ENCODE results near the gene MRAP.

The MRAP gene

GRCh38 chr21:32298148-32298559 is 501 bp upstream of the MRAP start:
- no peak overlapping the region for H3K4me3 ChIP-seq (ENCODE audit: low read depth in 1 of 2, low read length in 2 of 2)
- no peaks in the 10 kb centered on the region for H3K4me1 ChIP-seq (ENCODE audit: control insufficient read depth in 1 of 2, insufficient read depth in 2 of 2, low read length in 2 of 2)
- no peak overlapping the region for H3K27ac ChIP-seq (ENCODE audit: low read depth, low read length)
- H3K36me3 ChIP-seq (ENCODE audit: control insufficient read depth in 1 of 2, insufficient read depth in 2 of 2, low read length in 2 of 2) = peaks cover 0 to 6% of the 10 kb centered on the region in 2 donors
- peaks cover 0 to 3% of the 10 kb centered on the region in 2 donors for H3K9me3 ChIP-seq (ENCODE audit: control insufficient read depth in 1 of 2, low read length in 2 of 2)
- no peaks in the 10 kb centered on the region for H3K27me3 ChIP-seq (ENCODE audit: control insufficient read depth in 1 of 2, insufficient read depth in 2 of 2, low read length in 2 of 2)
- no peak overlapping the region for H3K9ac ChIP-seq (ENCODE audit: low read depth in 1 of 2, low read length in 2 of 2)

DNA sequence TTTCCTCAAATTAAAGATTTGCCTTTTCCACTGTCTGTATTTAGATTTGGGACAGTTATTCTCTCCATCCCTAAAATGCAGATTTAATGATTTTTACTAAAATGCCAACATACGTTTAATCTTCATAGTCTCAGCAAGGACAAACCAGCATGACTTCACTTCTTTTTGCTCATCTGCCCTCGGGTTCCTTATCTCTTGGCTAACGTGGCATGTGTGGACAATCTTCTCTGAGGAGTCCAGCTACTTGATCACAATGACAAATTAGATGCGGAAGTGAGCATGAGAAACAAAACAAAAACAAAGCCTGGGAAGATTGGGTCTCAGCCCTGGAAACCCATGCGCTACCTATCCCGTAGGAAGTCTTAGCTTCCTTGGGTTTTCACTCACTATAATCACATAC is 1.0 kb downstream of the MRAP start:
- H3K4me3 ChIP-seq (ENCODE audit: low read depth in 1 of 2, low read length in 2 of 2) = no peak overlapping the region

DNA sequence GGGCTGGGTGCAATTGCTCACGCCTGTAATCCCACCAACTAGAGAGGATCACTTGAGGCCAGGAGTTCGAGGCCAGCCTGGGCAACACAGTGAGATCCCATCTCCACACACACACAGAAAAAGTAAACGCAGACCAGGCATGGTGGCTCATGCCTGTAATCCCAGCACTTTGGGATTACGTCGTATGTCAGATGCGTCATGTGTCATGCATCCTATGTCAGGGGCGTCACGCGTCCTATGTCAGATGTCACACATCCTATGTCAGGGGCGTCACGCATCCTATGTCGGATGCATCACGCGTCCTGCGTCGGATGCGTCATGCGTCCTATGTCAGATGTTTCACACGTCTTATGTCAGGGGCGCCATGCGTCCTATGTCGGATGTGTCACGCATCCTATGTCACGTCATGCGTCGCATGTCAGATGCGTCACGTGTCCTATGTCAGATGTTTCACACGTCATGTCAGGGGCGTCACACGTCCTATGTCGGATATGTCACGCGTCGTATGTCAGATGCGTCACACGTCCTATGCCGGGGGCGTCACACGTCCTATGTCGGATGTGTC is 1.5 kb downstream of the MRAP start:
- no peak overlapping the region for H3K9ac ChIP-seq (ENCODE audit: low read depth in 1 of 2, low read length in 2 of 2)
- no peaks in the 10 kb centered on the region for H3K27me3 ChIP-seq (ENCODE audit: control insufficient read depth in 1 of 2, insufficient read depth in 2 of 2, low read length in 2 of 2)
- H3K9me3 ChIP-seq (ENCODE audit: control insufficient read depth in 1 of 2, low read length in 2 of 2) = peaks cover 0 to 3% of the 10 kb centered on the region in 2 donors
- H3K4me3 ChIP-seq (ENCODE audit: low read depth in 1 of 2, low read length in 2 of 2) = no peak overlapping the region
- H3K27ac ChIP-seq (ENCODE audit: low read depth, low read length) = no peak overlapping the region
- no peaks in the 10 kb centered on the region for H3K4me1 ChIP-seq (ENCODE audit: control insufficient read depth in 1 of 2, insufficient read depth in 2 of 2, low read length in 2 of 2)
- peaks cover 0 to 6% of the 10 kb centered on the region in 2 donors for H3K36me3 ChIP-seq (ENCODE audit: control insufficient read depth in 1 of 2, insufficient read depth in 2 of 2, low read length in 2 of 2)

More for the DNA sequence above, 1.0 kb downstream of the MRAP start:
- Histone ChIP-seq H3K27me3 (ENCODE audit: control insufficient read depth in 1 of 2, insufficient read depth in 2 of 2, low read length in 2 of 2) (no peaks in the 10 kb centered on the region), H3K9ac (ENCODE audit: low read depth in 1 of 2, low read length in 2 of 2) (no peak overlapping the region), H3K36me3 (ENCODE audit: control insufficient read depth in 1 of 2, insufficient read depth in 2 of 2, low read length in 2 of 2) (peaks cover 0 to 6% of the 10 kb centered on the region in 2 donors), H3K4me1 (ENCODE audit: control insufficient read depth in 1 of 2, insufficient read depth in 2 of 2, low read length in 2 of 2) (no peaks in the 10 kb centered on the region), H3K9me3 (ENCODE audit: control insufficient read depth in 1 of 2, low read length in 2 of 2) (peaks cover 0 to 3% of the 10 kb centered on the region in 2 donors), H3K27ac (ENCODE audit: low read depth, low read length) (no peak overlapping the region)

- Histone ChIP-seq H3K36me3 (ENCODE audit: control insufficient read depth in 1 of 2, insufficient read depth in 2 of 2, low read length in 2 of 2) (peaks cover 0 to 6% of the 10 kb centered on the region in 2 donors), H3K4me3 (ENCODE audit: low read depth in 1 of 2, low read length in 2 of 2) (no peak overlapping the region), H3K27ac (ENCODE audit: low read depth, low read length) (no peak overlapping the region), H3K9ac (ENCODE audit: low read depth in 1 of 2, low read length in 2 of 2) (no peak overlapping the region), H3K9me3 (ENCODE audit: control insufficient read depth in 1 of 2, low read length in 2 of 2) (peaks cover 0 to 3% of the 10 kb centered on the region in 2 donors), H3K4me1 (ENCODE audit: control insufficient read depth in 1 of 2, insufficient read depth in 2 of 2, low read length in 2 of 2) (no peaks in the 10 kb centered on the region), H3K27me3 (ENCODE audit: control insufficient read depth in 1 of 2, insufficient read depth in 2 of 2, low read length in 2 of 2) (no peaks in the 10 kb centered on the region)
Observed at GRCh38 chr21:32301596-32301995, 2.9 kb downstream of the MRAP start.

DNA sequence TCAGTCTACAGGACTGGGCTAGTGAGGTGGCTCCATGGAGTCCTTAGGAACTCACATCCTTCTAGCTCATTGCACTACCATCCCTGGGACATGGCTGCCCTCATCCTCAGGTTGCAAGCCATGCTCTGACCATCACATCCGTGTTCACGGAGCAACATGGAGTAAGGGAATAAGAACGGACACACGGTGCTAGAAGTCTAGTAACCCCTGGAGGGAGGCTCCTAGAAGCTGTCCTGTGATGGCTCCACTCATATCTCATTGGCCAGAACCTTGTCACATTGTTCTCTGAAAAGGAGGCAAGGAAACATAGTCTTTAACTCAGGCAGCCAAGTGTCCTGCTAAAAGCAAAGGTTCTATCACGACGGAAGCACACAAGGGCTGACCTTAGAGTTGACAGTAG is 3.9 kb downstream of the MRAP start:
- Histone ChIP-seq H3K27ac (ENCODE audit: low read depth, low read length) (no peak overlapping the region), H3K9me3 (ENCODE audit: control insufficient read depth in 1 of 2, low read length in 2 of 2) (peaks cover 0 to 3% of the 10 kb centered on the region in 2 donors), H3K9ac (ENCODE audit: low read depth in 1 of 2, low read length in 2 of 2) (no peak overlapping the region)

GRCh38 chr21:32303385-32303784 is 4.7 kb downstream of the MRAP start:
- no peak overlapping the region for H3K27ac ChIP-seq (ENCODE audit: low read depth, low read length)
- H3K4me3 ChIP-seq (ENCODE audit: low read depth in 1 of 2, low read length in 2 of 2) = no peak overlapping the region
- no peaks in the 10 kb centered on the region for H3K4me1 ChIP-seq (ENCODE audit: control insufficient read depth in 1 of 2, insufficient read depth in 2 of 2, low read length in 2 of 2)
- H3K36me3 ChIP-seq (ENCODE audit: control insufficient read depth in 1 of 2, insufficient read depth in 2 of 2, low read length in 2 of 2) = peaks cover 0 to 6% of the 10 kb centered on the region in 2 donors
- peaks cover 0 to 3% of the 10 kb centered on the region in 2 donors for H3K9me3 ChIP-seq (ENCODE audit: control insufficient read depth in 1 of 2, low read length in 2 of 2)
- H3K9ac ChIP-seq (ENCODE audit: low read depth in 1 of 2, low read length in 2 of 2) = no peak overlapping the region
- no peaks in the 10 kb centered on the region for H3K27me3 ChIP-seq (ENCODE audit: control insufficient read depth in 1 of 2, insufficient read depth in 2 of 2, low read length in 2 of 2)

More for the DNA sequence above, 3.9 kb downstream of the MRAP start:
- no peaks in the 10 kb centered on the region for H3K27me3 ChIP-seq (ENCODE audit: control insufficient read depth in 1 of 2, insufficient read depth in 2 of 2, low read length in 2 of 2)
- peaks cover 0 to 6% of the 10 kb centered on the region in 2 donors for H3K36me3 ChIP-seq (ENCODE audit: control insufficient read depth in 1 of 2, insufficient read depth in 2 of 2, low read length in 2 of 2)
- H3K4me1 ChIP-seq (ENCODE audit: control insufficient read depth in 1 of 2, insufficient read depth in 2 of 2, low read length in 2 of 2) = no peaks in the 10 kb centered on the region
- no peak overlapping the region for H3K4me3 ChIP-seq (ENCODE audit: low read depth in 1 of 2, low read length in 2 of 2)

DNA sequence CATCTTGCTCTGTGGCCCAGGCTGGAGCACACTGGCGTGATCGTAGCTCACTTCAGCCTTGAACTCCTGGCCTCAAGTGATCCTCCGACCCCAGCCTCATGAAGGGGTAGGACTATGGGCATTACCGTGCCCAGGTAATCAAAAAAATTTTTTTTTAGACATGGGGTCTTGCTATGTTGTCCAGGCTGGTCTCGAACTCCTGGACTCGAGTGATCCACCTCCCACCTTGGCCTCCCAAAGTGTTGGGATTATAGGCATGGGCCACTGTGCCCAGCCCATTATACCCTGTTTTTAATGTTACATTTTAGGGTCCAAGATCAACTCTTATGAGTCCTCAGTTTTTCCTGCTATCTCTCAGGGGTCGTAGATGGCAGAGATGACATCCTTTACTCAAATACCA is 6.3 kb downstream of the MRAP start:
- no peaks in the 10 kb centered on the region for H3K4me1 ChIP-seq (ENCODE audit: control insufficient read depth in 1 of 2, insufficient read depth in 2 of 2, low read length in 2 of 2)
- no peak overlapping the region for H3K9ac ChIP-seq (ENCODE audit: low read depth in 1 of 2, low read length in 2 of 2)
- no peak overlapping the region for H3K4me3 ChIP-seq (ENCODE audit: low read depth in 1 of 2, low read length in 2 of 2)
- H3K27ac ChIP-seq (ENCODE audit: low read depth, low read length) = no peak overlapping the region
- no peaks in the 10 kb centered on the region for H3K27me3 ChIP-seq (ENCODE audit: control insufficient read depth in 1 of 2, insufficient read depth in 2 of 2, low read length in 2 of 2)
- peaks cover 0 to 3% of the 10 kb centered on the region in 2 donors for H3K9me3 ChIP-seq (ENCODE audit: control insufficient read depth in 1 of 2, low read length in 2 of 2)
- H3K36me3 ChIP-seq (ENCODE audit: control insufficient read depth in 1 of 2, insufficient read depth in 2 of 2, low read length in 2 of 2) = peaks cover 0 to 6% of the 10 kb centered on the region in 2 donors

DNA sequence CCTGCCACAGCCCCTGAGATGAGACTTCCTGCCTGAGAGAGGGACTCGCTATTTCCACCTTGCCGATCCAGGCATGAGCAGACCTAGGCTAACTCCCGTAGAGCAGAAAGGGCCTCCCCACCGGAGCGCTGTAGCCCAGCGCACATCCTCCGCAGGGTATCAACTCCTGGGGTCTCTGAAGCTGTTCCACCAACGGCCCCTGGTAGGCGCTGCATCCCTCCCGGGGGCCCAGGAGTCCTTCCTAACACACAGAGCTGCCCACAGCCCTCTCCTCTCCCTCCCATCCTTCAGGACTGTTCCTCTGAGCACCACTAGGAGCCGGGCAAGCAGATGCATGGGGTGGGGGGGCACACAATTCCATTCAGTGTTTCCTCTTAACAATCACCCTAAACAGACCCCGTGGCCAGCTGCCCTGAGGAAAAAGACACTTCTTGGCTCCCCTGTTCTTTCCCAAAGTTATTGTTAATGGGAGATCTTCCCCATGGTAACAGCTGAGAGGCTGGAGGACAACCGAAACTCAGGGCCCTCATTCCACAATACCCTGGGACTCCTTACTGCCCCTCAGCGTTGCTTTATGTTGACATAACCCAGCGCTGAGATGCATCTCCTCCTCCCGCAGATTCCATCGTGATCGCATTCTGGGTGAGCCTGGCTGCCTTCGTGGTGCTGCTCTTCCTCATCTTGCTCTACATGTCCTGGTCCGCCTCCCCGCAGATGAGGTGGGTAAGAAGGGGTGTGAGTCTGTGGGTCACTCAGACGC is 7.5 kb downstream of the MRAP start:
- no peaks in the 10 kb centered on the region for H3K4me1 ChIP-seq (ENCODE audit: control insufficient read depth in 1 of 2, insufficient read depth in 2 of 2, low read length in 2 of 2)
- H3K36me3 ChIP-seq (ENCODE audit: control insufficient read depth in 1 of 2, insufficient read depth in 2 of 2, low read length in 2 of 2) = no peaks in the 10 kb centered on the region
- no peaks in the 10 kb centered on the region for H3K27me3 ChIP-seq (ENCODE audit: control insufficient read depth in 1 of 2, insufficient read depth in 2 of 2, low read length in 2 of 2)
- H3K4me3 ChIP-seq (ENCODE audit: low read depth in 1 of 2, low read length in 2 of 2) = no peak overlapping the region
- no peak overlapping the region for H3K9ac ChIP-seq (ENCODE audit: low read depth in 1 of 2, low read length in 2 of 2)
- H3K27ac ChIP-seq (ENCODE audit: low read depth, low read length) = no peak overlapping the region
- no peaks in the 10 kb centered on the region for H3K9me3 ChIP-seq (ENCODE audit: control insufficient read depth in 1 of 2, low read length in 2 of 2)

GRCh38 chr21:32307706-32308105 is 9.1 kb downstream of the MRAP start:
- Histone ChIP-seq H3K4me3 (ENCODE audit: low read depth in 1 of 2, low read length in 2 of 2) (no peak overlapping the region), H3K36me3 (ENCODE audit: control insufficient read depth in 1 of 2, insufficient read depth in 2 of 2, low read length in 2 of 2) (peaks cover 7 to 12% of the 10 kb centered on the region in 2 donors), H3K4me1 (ENCODE audit: control insufficient read depth in 1 of 2, insufficient read depth in 2 of 2, low read length in 2 of 2) (no peaks in the 10 kb centered on the region), H3K9ac (ENCODE audit: low read depth in 1 of 2, low read length in 2 of 2) (no peak overlapping the region), H3K9me3 (ENCODE audit: control insufficient read depth in 1 of 2, low read length in 2 of 2) (no peaks in the 10 kb centered on the region), H3K27me3 (ENCODE audit: control insufficient read depth in 1 of 2, insufficient read depth in 2 of 2, low read length in 2 of 2) (no peaks in the 10 kb centered on the region), H3K27ac (ENCODE audit: low read depth, low read length) (no peak overlapping the region)

- Histone ChIP-seq H3K9me3 (ENCODE audit: control insufficient read depth in 1 of 2, low read length in 2 of 2) (no peaks in the 10 kb centered on the region), H3K4me3 (ENCODE audit: low read depth in 1 of 2, low read length in 2 of 2) (no peak overlapping the region), H3K9ac (ENCODE audit: low read depth in 1 of 2, low read length in 2 of 2) (no peak overlapping the region), H3K27me3 (ENCODE audit: control insufficient read depth in 1 of 2, insufficient read depth in 2 of 2, low read length in 2 of 2) (no peaks in the 10 kb centered on the region), H3K4me1 (ENCODE audit: control insufficient read depth in 1 of 2, insufficient read depth in 2 of 2, low read length in 2 of 2) (no peaks in the 10 kb centered on the region), H3K36me3 (ENCODE audit: control insufficient read depth in 1 of 2, insufficient read depth in 2 of 2, low read length in 2 of 2) (peaks cover 16 to 19% of the 10 kb centered on the region in 2 donors), H3K27ac (ENCODE audit: low read depth, low read length) (no peak overlapping the region)
Observed at GRCh38 chr21:32308696-32309095, 10.0 kb downstream of the MRAP start.
